ENCODE data around the gene DNMT3L. TPM values are rescaled to one million over a fixed set of nuclear protein-coding genes. Genes with fewer than 3 reads are reported as not detected.

The DNMT3L gene
- total RNA-seq, 1 donor from 2014 or later = not detected

DNA sequence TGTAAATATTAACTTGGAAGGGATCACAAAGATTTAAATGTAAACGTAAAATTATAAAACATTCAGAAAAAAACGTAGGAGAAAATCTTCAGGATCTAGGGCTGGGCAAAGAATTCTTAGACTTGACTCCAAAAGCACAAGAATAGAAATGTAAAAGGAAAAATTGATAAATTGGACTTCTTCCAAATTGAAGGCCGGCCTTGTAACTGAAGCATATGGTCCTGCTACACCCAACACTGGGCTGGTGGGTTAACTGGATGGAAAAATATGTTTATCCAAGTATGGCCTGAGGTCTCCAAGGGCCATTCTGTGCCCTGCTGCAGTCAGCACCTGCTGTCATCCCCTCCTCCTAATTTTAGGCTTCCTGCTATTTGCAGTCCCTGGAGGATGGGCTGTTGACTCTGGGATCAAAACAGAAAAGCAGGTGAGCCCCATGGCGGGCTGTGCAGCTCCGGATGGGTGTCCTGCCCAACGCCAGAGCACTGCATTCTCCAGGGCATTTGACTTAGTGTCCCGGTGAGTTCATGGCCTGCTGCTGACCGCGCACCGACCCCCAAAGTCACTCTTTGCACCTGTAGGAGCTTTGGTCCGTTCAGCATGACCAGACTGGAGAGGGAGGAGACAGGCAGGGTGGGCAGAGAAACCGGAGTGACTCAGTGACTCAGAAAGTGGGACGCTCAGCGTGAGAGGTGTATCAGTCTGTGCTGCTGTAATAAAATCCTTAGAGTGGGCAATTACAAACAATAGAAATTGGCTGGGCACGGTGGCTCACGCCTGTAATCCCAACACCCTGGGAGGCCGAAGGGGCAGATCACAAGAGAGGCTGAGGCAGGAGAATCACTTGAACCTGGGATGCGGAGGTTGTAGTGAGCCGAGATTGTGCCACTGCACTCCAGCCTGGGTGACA lies 17.9 kb upstream of the DNMT3L start:
- no peak for DNase-seq (ENCODE audit: low spot score)

DNA sequence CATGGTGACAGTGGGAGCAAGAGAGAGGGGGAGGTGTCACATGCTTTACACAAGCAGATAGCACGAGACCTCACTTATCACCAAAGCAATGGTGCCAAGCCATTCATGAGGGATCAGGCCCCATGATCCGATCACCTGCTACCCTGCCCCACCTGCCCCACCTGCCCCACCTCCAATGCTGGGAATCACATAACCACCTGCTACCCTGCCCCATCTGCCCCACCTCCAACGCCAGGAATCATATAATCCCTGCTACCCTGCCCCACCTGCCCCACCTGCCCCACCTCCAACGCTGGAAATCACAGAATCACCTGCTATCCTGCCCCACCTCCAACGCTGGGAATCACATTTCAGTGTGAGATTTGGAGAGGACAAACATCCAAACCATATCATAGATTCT lies 13.3 kb upstream of the DNMT3L start:
- no peak for DNase-seq (ENCODE audit: low spot score)

DNA sequence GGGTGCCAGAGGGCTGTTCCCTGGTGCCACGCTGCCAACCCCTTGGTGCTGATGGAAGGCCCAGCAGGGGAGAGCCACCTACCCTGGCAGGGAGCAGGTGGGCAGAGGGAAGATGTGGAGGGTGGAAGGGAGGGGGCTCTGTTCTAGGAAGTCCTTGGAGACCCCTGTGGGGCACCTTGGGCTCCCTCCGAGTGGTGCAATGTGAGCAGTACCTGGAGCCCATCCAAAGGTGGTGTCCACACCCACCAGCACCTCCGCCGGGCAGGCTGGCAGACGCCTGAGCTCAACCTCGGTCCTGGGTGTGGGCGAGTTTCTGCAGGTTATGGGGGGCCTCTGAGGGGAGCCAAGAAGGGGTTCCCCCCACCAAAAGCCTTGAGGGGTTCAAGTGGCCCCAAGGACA lies 11.3 kb upstream of the DNMT3L start:
- DNase-seq (ENCODE audit: low spot score) = no peak

DNA sequence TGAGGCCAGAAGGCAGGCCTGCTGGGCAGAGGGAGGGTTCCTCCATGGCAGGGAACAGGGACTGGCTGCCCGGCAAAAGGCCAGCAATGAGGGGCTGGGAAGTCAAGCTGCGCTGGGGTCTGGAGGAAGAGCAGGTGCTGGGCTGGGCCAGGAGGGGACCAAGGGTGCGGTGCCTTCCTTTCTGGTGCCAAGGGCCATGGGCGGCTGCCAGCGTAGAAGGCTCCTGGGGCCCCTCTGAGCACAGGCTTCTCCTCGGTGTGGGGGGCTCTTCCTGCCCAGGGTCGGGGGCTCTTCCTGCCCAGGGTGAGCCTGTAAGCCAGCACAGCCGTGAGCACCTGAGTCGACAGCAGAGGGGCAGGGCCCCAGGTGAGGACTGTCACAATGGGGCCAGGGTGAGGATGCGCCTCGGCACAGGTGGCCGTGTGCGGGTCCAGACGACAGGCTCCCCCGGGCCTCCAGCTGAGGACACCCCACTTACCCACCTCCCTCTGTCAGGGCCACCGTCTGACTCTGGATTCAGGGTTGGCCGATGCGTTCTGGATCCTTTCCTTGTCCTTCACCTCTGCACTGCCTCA lies 10.7 kb upstream of the DNMT3L start:
- no peak for DNase-seq (ENCODE audit: low spot score)

DNA sequence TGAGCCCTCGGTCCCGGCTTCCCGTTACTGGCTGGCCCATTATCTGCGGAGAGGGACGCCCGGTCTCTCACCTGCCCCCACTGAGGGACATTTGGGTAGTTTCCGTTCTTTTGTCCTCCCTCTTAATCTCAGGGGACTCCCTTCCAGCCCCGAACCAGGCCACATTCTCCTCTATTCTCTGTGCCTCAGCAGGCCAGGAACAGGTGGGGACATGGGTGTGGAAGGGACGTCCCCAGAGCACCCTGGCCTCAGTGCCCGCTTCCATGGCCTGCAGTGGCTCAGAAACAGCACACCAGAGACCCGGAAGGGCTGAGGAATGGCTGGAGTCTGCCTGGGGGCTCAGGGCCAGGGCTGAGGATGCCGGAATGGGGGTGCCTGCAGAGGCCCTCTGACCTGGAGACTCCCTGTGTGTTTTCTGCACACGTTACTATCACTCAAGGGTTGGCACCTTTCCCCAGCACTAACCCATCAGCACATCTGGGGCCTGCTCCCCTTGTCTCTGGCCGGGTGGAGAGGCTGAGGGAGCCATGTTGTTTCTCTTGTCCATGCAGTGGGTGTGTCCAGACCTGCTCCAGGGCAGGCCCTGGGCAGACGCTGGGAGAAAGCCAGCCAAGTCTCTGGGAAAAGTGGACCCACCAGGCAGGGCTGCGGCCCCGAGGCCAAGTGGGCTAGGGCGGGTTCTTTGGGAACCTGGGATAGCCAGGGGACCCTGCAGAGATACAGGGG lies 10.0 kb upstream of the DNMT3L start:
- no peak for DNase-seq (ENCODE audit: low spot score)

DNA sequence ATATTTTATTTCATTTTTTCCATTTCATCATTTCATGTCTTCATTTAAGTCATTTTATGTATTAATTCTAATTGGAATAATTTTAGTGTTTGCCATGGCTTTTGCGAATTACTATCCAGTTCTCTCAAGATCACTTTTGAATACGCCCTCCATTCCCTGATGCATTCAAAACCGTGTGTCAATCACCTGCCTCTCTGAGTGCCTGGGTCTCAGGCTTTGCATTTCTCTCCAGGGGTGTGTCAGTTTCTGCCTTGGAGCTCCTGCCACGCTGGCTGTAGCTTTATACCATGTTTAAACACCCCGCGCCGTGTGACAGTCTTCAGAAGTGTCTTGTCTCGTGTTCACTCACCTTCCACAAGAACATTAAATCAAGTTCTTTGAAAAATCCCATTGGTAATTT lies 7.4 kb upstream of the DNMT3L start:
- no peak for DNase-seq (ENCODE audit: low spot score)

DNA sequence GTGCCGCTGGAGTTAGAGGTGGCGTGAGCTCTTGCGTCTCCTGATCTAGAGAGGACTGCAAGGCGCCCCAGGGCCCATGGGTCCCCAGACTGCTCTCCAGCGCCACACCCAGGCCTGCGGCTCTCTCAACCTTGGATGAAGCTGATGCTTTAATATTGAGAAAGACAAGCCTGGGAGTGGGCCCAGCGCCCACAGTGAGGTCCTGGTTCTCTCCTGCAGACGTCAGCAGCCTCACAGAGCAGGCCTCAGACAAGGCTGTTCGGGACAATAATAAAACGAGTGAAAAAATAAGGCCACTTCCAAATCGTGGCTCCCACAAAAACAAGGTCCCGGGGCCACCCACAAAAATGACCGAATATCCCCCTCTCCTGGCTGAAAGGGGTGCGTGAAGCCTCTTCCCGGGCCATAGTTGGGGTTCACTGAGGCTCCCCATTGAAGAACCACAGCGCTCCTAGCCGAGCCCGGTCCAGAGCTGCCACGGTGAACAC lies 6.0 kb upstream of the DNMT3L start:
- no peak for DNase-seq (ENCODE audit: low spot score)

DNA sequence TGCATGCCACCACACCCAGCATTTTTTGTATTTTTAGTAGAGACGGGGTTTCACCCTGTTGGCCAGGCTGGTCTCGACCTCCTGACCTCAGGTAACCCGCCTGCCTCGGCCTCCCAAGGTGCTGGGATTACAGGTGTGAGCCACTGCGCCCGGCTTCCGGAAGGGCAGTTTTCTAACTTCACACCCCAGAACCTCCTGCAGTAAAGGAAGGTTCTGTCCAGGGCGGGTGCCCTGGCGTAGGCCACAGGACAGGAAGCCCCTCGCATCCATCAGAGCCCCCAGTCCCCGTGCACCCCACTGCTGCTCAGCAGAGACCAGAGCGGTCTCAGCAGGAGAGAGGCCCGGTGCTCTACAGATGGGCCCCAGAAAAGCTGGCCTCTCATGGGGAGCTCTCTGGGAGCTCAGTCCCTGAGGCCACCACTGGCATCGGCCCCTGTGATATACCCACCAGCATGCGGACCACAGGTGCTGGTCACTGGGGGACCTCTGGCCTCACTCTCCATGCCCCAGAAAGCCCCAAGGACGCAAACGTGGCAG lies 4.1 kb upstream of the DNMT3L start:
- DNase-seq (ENCODE audit: low spot score) = no peak

DNA sequence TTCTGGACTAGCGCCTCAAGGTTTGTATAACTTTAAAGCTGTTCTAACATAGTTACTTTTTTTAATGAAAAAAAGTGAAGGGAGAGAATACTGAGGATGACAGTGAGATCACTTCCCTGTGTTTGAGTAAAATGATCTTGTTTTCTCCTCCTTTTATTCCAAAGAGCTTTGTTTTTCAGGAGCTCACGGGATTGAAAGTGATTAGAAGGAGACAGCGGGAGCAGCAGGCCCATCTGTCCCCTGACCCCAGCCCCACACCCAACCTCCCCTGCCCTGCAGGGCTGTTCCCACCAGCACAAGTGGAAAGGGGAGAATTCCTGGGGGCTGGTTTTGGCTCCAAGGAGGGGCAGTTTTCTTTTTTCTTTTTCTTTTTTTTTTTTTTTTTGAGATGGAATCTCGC lies 2.1 kb upstream of the DNMT3L start:
- DNase-seq (ENCODE audit: low spot score) = no peak

DNA sequence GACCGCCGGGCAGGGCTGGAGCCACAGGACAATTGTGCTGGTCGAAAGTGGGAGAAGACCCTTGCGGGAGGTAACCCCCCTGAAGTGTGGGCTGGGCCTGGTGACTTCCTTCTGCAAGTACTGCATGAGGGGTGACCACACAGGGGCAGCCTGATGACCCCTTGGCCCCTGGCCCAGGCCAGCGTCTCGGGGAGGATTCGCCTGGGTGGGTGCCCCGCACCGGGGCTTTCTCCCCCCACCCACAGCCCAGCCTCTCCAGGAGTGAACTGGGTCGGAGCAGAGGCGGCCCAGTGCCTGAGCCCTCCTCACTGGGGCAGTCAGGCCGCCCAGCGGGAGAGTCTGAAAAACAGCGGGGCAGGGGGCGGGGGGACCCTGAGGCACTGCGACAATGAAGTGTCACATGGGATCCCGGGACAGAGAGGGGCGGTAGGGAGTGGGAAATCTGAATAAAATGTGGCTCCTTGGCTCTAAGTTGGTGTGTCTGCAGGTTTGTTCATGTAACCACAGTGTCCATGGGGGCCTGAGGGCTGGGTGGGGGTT lies 1.6 kb upstream of the DNMT3L start:
- no peak for DNase-seq (ENCODE audit: low spot score)

DNA sequence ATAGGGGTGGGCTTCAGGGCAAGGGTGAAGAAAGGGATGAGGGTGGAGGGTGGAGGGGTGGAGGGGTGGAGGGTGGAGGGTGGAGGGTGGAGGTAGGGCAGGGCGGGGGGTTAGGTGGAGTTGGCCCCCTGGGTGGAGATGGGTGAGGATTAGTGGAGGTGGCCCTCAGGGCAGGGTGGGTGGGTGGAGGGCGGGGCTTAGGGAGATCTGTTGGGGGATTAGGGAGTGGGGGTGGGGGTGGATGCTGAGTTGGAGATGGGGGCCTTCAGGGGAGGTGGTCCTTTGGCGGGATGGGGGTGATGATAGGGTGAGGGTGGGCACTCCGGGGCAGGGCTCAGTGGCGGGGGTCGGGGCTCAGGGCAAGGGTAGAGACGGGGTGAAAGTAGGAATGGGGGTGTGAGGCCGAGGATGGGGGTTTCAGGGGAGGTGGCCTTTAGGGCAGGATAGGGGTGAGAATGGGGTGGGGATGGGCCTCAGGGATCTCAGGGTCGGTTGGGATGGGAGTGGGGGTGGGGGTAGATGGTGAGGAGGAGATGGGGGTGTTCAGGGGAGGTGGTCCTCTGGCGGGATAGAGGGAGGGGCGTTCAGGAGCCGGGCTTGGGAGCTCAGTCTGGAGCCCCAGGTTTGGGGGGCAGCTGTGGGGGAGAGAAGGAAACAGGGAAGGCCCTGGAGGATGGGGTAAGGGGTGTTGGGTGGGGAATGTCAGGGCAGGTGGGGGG lies 800 bp upstream of the DNMT3L start:
- no peak for DNase-seq (ENCODE audit: low spot score)

DNA sequence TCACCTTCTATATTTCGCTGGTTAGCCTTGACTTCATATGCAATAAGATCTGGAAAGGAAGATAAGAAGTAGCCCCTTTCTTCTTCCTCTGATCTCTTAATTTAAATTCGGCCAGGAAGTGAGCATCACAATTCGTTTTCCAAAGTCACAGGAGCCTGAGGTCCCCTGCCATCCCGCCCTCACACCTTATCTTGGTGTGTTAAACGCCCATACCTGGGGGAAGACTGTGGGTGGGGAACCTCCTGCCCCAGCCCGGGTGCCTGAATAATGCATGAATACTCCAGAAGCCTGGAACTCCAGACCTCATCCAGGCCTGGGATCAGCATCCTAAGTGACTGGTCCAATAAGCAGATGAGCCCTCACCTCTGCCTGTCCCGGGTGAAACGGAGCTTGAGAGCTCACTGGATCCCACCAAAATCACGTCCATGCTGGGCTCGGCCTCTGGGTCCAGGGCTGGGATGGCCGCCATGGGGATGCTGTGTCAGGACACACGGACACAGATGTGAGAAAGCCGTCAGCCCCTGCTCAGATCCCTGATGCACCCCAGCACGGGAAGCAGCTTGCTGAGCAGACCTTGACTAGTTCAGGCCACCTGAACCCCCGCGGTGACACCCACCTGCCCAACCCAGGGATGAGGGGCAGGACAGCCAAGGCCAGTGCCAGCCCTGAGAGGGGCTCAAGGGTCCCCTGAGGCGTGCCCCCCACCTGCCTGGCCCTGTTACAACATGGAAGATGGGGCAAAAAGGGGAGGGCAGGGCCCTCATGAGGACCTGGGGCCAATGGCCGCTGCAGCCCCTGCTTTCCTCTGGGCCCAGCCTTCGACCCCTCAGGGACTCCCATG lies 686 bp downstream of the DNMT3L start:
- DNase-seq (ENCODE audit: low spot score) = no peak

DNA sequence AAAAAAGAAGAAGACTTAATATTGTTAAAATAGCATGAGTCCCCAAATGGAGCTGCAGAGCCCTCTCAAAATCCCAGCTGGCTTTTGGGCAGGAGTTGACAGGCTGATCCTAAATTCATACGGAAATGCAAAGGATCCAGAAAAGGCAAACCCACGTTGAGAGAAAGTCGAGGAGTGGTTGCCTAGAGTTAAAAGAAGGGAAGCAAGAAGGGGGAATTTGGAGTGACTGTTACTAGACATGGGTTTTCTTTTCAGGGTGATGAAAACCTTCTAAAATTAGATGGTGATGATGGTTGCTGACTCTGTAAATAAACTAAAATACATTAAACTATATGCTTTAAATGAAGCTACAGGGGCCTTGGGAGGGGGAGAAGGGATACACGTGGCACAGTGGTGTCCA lies 1.6 kb downstream of the DNMT3L start:
- DNase-seq (ENCODE audit: low spot score) = no peak

DNA sequence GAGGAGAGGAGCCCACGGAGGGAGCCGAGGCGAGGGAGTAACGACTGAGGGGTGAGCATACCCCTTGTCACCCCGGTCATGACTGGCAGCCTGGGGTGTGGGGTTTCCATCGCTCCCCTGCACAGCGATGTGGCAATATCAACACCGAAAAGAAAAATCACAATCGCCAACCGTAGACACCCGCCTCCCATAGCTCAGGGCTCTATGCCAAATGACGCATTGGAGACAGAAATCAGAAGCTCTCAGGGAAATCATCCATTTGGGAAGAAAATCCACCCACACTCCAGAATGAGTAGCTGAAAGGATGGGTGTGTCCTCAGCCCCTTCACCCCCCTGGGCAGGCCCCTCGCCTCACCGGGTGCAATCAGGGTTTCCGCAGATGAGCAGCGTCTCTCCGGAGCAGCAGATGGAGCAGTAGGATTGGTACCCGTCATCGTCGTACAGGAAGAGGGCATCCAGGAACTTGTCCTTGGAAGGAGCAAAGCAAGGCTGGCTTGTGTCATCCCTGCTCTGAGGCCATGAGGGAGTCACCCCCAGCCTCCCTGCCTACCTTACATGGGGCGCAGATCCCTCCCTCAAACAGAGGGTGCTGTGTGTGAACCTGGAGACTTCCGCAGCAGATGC lies 2.5 kb downstream of the DNMT3L start:
- no peak for DNase-seq (ENCODE audit: low spot score)

DNA sequence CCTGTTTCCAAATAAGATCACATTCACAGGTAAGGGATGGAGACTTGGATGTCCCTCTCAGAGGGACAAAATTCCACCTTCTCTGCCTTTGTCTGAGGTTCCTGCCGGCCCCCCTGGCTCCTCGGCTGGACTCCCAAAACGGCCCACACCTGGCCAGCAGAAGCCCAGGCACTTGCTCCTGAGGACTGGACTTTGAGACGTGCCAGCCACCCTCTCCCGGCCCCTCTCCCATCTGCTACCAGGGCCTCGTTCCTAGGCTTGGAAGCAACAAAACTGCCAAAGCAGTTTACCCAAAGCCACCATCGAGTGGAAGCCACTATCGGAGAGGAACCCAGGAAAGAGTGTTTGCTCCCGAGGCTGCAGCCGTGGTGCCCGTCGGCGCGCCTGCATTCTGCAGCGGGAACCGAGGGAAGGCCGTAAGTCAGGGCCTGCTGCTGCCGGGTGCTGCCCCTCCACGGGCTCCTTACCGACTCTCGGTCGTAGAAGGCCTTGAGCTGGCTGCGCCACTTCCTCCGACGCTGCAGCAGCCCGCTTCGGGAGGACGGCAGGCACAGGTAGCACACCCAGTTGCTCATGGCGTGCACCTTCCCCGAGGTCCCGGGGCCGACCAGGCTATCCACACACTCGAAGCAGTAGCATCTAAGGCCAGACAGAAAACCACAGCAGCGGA lies 3.5 kb downstream of the DNMT3L start:
- DNase-seq (ENCODE audit: low spot score) = no peak

DNA sequence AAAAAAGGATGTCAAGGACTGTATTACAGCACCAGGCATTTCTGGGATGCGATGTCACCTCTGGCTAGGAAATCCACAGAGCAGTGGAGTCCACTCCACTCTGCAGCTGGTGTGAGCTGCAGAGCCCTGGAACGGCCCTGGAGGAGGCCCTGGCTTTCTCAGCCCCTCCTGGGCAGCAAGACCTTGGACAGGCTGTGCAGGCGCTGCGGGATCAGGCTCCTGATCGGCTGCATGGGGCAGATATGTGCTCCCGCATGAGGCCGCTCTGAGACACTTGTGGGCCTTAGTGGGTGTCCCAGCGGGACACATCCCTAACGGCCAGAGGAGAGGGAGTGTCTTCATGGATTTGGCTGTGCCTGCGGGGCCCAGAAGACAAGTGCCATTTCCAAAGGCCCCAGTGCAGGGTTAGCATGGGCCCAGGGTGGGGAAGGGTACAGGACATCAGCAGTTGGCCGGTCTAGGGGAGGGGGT lies 6.2 kb downstream of the DNMT3L start:
- DNase-seq (ENCODE audit: low spot score) = no peak

DNA sequence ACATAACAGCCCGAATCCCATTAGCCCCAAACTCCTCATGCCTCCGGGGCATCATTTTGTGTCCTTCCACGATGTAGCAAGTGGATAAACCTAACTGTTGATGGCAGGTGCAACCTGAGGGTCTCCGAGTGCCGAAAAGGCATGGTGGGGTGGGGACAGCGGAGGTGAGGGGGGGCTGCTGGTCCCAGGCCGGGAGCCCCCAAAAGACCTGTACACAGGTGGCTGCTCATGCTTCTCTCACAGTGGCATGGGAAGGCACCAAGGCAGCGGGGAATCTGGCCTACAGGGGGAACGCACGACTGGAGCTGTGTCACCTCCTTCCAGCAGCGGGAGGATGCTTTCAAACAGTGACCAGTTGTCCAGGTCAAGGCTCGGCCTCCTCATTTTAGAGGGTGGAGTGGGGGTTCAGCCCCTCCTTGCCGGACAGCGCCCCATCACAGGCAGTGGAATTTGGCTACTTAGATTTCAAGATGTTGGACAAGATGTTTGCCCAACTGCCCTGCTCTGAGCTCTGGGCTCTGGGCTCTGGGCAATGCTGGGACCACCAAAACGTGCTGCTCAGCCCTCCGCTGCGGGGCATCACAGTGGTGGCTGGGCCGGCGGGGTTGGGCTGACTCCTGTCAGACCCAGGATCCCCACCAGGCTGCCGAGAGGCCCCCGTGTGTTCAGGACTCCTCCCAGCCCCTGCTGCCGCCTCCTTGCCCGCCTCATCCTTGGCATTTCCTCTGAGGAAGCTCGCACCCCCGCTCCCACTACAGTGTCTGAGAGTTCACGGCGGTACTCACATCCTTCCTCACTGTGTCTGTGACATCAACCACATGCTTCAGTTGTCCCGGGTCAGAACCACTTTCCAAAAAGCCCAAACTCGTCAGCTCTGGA lies 7.6 kb downstream of the DNMT3L start:
- DNase-seq (ENCODE audit: low spot score) = peak; percentile 22
